NCI-H1930 (cell line): Measurements from ENCODE around the gene FBXW2.
"Not testable (repeated sequence)": the region's sequence is repeated elsewhere in the genome, so short reads cannot be mapped to it uniquely, and the experiment has no call there.

ENCODE experiments used
- DNase-seq, 2 experiments: peaks; one replicate each; lab custom pipeline; 2025; lab: John Stamatoyannopoulos, UW

The FBXW2 gene

GRCh38 chr9:120778758-120779157, 14.5 kb downstream of the FBXW2 start:
- DNase-seq, result no peak

- DNase-seq, result no peak
These were observed 16.0 kb downstream of the FBXW2 start for GRCh38 chr9:120777229-120777628.

- no peak for DNase-seq
These were observed 16.4 kb downstream of the FBXW2 start for GRCh38 chr9:120776788-120777187.

- no peak for DNase-seq
These were observed 17.4 kb downstream of the FBXW2 start for GRCh38 chr9:120775859-120776258.

- DNase-seq, result no peak
These were observed 18.5 kb downstream of the FBXW2 start for GRCh38 chr9:120774719-120775118.

- DNase-seq, result no peak
These were observed 20.0 kb downstream of the FBXW2 start for GRCh38 chr9:120773256-120773655.

GRCh38 chr9:120770931-120771330, 22.3 kb downstream of the FBXW2 start:
- no peak for DNase-seq

GRCh38 chr9:120768886-120769285, 24.3 kb downstream of the FBXW2 start:
- DNase-seq, result no peak

GRCh38 chr9:120768247-120768646, 25.0 kb downstream of the FBXW2 start:
- DNase-seq, result no peak

- no peak for DNase-seq
These were observed 25.8 kb downstream of the FBXW2 start for GRCh38 chr9:120767451-120767850.

GRCh38 chr9:120765910-120766425, 27.2 kb downstream of the FBXW2 start:
- DNase-seq, result no peak

- DNase-seq, result no peak
These were observed 28.7 kb downstream of the FBXW2 start for GRCh38 chr9:120764476-120764875.

GRCh38 chr9:120761006-120761405, 32.2 kb downstream of the FBXW2 start:
- no peak for DNase-seq

- no peak for DNase-seq
These were observed 33.3 kb downstream of the FBXW2 start for GRCh38 chr9:120759755-120760400.

- no peak for DNase-seq
These were observed 34.7 kb downstream of the FBXW2 start for GRCh38 chr9:120758544-120758943.

- no peak for DNase-seq
These were observed 35.9 kb downstream of the FBXW2 start for GRCh38 chr9:120757026-120757913.

- DNase-seq, result no peak
These were observed 36.7 kb downstream of the FBXW2 start for GRCh38 chr9:120756531-120756930.

GRCh38 chr9:120755810-120756434, 37.3 kb downstream of the FBXW2 start:
- DNase-seq, result peak in 1 of 2 experiments; percentile 41

GRCh38 chr9:120755044-120755443, 38.2 kb downstream of the FBXW2 start:
- no peak for DNase-seq

- DNase-seq, result no peak
These were observed 42.8 kb downstream of the FBXW2 start for GRCh38 chr9:120750421-120750820.

- not testable (repeated sequence) for DNase-seq
These were observed 46.9 kb downstream of the FBXW2 start for GRCh38 chr9:120746366-120746765.

- DNase-seq, result no peak
These were observed 47.9 kb downstream of the FBXW2 start for GRCh38 chr9:120745278-120745677.
